ENCODE data around the gene CNOT9. TPM values are rescaled to one million over a fixed set of nuclear protein-coding genes. Genes with fewer than 3 reads are reported as not detected.

Gene CNOT9
- total and polyA plus RNA-seq, 9 donors: 16.2 to 53.9 (median 33.2) TPM

GRCh38 chr2:218569661-218570500 lies 1.2 kb downstream of the CNOT9 start:
- DNase-seq: no peak
- Histone ChIP-seq H3K36me3 (no peaks in the 10 kb centered on the region), H3K27ac (peak overlapping the region; percentile 88 to 91), H3K4me1 (ENCODE audit: insufficient read depth) (peaks cover 7% of the 10 kb centered on the region), H3K27me3 (no peaks in the 10 kb centered on the region), H3K9me3 (no peaks in the 10 kb centered on the region), H3K4me3 (peak overlapping the region; percentile 69)
- intact Hi-C loops (cut with DNase I): loop anchor here in 1 of 4 donors (2.0 kb wide), 1 partner anchor 163 kb away; no protein-coding TSS in a partner anchor
- 5 to 7% (median 7%) methylated on average over 10 of the region's 10 CpGs for WGBS, 3 donors
- TF ChIP-seq CTCF (IDR thresholded peaks at IDR 0.05) (no peak), POLR2A (IDR thresholded peaks at IDR 0.05) (no peak), EP300 (IDR thresholded peaks at IDR 0.05) (no peak)

GRCh38 chr2:218570850-218571249 lies 2.2 kb downstream of the CNOT9 start:
- Histone ChIP-seq H3K4me1 (ENCODE audit: insufficient read depth) (peaks cover 7% of the 10 kb centered on the region), H3K27ac (no peak overlapping the region)
- intact Hi-C loops (cut with DNase I): no loop called here

GRCh38 chr2:218576854-218577253 lies 8.2 kb downstream of the CNOT9 start:
- no peak for TF ChIP-seq CTCF (IDR thresholded peaks at IDR 0.05)
- TF ChIP-seq POLR2A (IDR thresholded peaks at IDR 0.05): no peak
- TF ChIP-seq EP300 (IDR thresholded peaks at IDR 0.05): no peak
- Histone ChIP-seq H3K27me3 (no peaks in the 10 kb centered on the region), H3K4me1 (ENCODE audit: insufficient read depth) (no peaks in the 10 kb centered on the region), H3K4me3 (no peak overlapping the region), H3K27ac (no peak overlapping the region), H3K9me3 (no peaks in the 10 kb centered on the region), H3K36me3 (no peaks in the 10 kb centered on the region)
- intact Hi-C loops (cut with DNase I): no loop called here
- no peak for DNase-seq
- 95 to 98% (median 96%) methylated on average over 4 of the region's 4 CpGs for WGBS, 3 donors

More at GRCh38 chr2:218570850-218571249, 2.2 kb downstream of the CNOT9 start:
- Histone ChIP-seq H3K4me3 (no peak overlapping the region), H3K27me3 (no peaks in the 10 kb centered on the region), H3K36me3 (no peaks in the 10 kb centered on the region), H3K9me3 (no peaks in the 10 kb centered on the region)
- TF ChIP-seq CTCF (IDR thresholded peaks at IDR 0.05): no peak
- DNase-seq: no peak
- 12 to 18% (median 13%) methylated on average over 6 of the region's 6 CpGs for WGBS, 3 donors

GRCh38 chr2:218577482-218578220 lies 9.0 kb downstream of the CNOT9 start:
- H3K27me3 ChIP-seq: no peaks in the 10 kb centered on the region
- H3K4me3 ChIP-seq: no peak overlapping the region
- no peak overlapping the region for H3K27ac ChIP-seq
- no peak for DNase-seq
- intact Hi-C loops (cut with DNase I): no loop called here
- 94 to 96% (median 95%) methylated on average over 3 of the region's 3 CpGs for WGBS, 3 donors
- no peaks in the 10 kb centered on the region for H3K4me1 ChIP-seq (ENCODE audit: insufficient read depth)
- H3K9me3 ChIP-seq: no peaks in the 10 kb centered on the region
- no peak for TF ChIP-seq CTCF (IDR thresholded peaks at IDR 0.05)
- no peak for TF ChIP-seq POLR2A (IDR thresholded peaks at IDR 0.05)
- no peak for TF ChIP-seq EP300 (IDR thresholded peaks at IDR 0.05)
- no peaks in the 10 kb centered on the region for H3K36me3 ChIP-seq
